Measurements from ENCODE around the gene BCDIN3D. TPM values are rescaled to one million over a fixed set of nuclear protein-coding genes. Genes with fewer than 3 reads are reported as not detected.

BCDIN3D gene
- total RNA-seq, 1 donor from 2014 or later: 5.4 TPM

- H3K27me3 ChIP-seq (ENCODE audit: control insufficient read depth, insufficient read depth, low read length): no peaks in the 10 kb centered on the region
- H3K4me3 ChIP-seq (ENCODE audit: low read depth, low read length): no peak overlapping the region
- no peaks in the 10 kb centered on the region for H3K36me3 ChIP-seq (ENCODE audit: control insufficient read depth, insufficient read depth, low read length)
- DNase-seq (ENCODE audit: low read depth): no peak
- TF ChIP-seq, protein P1, sequence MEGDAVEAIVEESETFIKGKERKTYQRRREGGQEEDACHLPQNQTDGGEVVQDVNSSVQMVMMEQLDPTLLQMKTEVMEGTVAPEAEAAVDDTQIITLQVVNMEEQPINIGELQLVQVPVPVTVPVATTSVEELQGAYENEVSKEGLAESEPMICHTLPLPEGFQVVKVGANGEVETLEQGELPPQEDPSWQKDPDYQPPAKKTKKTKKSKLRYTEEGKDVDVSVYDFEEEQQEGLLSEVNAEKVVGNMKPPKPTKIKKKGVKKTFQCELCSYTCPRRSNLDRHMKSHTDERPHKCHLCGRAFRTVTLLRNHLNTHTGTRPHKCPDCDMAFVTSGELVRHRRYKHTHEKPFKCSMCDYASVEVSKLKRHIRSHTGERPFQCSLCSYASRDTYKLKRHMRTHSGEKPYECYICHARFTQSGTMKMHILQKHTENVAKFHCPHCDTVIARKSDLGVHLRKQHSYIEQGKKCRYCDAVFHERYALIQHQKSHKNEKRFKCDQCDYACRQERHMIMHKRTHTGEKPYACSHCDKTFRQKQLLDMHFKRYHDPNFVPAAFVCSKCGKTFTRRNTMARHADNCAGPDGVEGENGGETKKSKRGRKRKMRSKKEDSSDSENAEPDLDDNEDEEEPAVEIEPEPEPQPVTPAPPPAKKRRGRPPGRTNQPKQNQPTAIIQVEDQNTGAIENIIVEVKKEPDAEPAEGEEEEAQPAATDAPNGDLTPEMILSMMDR (IDR thresholded peaks at IDR 0.05; ENCODE audit: insufficient read depth, low read length, poor library complexity, severe bottlenecking): peak; percentile 79
These were observed 3.8 kb downstream of the BCDIN3D start for GRCh38 chr12:49838973-49839633.

- Histone ChIP-seq H3K36me3 (ENCODE audit: control insufficient read depth, insufficient read depth, low read length) (no peaks in the 10 kb centered on the region), H3K27me3 (ENCODE audit: control insufficient read depth, insufficient read depth, low read length) (no peaks in the 10 kb centered on the region), H3K4me3 (ENCODE audit: low read depth, low read length) (no peak overlapping the region)
- DNase-seq (ENCODE audit: low read depth): no peak
- TF ChIP-seq, protein P1 (IDR thresholded peaks at IDR 0.05; ENCODE audit: insufficient read depth, low read length, poor library complexity, severe bottlenecking): no peak
These were observed 10.0 kb downstream of the BCDIN3D start for GRCh38 chr12:49832836-49833421.

GRCh38 chr12:49831717-49832116 is 11.2 kb downstream of the BCDIN3D start:
- TF ChIP-seq, protein P1 (IDR thresholded peaks at IDR 0.05; ENCODE audit: insufficient read depth, low read length, poor library complexity, severe bottlenecking): no peak
- Histone ChIP-seq H3K4me3 (ENCODE audit: low read depth, low read length) (no peak overlapping the region), H3K27me3 (ENCODE audit: control insufficient read depth, insufficient read depth, low read length) (no peaks in the 10 kb centered on the region), H3K36me3 (ENCODE audit: control insufficient read depth, insufficient read depth, low read length) (no peaks in the 10 kb centered on the region)
- no peak for DNase-seq (ENCODE audit: low read depth)

DNA sequence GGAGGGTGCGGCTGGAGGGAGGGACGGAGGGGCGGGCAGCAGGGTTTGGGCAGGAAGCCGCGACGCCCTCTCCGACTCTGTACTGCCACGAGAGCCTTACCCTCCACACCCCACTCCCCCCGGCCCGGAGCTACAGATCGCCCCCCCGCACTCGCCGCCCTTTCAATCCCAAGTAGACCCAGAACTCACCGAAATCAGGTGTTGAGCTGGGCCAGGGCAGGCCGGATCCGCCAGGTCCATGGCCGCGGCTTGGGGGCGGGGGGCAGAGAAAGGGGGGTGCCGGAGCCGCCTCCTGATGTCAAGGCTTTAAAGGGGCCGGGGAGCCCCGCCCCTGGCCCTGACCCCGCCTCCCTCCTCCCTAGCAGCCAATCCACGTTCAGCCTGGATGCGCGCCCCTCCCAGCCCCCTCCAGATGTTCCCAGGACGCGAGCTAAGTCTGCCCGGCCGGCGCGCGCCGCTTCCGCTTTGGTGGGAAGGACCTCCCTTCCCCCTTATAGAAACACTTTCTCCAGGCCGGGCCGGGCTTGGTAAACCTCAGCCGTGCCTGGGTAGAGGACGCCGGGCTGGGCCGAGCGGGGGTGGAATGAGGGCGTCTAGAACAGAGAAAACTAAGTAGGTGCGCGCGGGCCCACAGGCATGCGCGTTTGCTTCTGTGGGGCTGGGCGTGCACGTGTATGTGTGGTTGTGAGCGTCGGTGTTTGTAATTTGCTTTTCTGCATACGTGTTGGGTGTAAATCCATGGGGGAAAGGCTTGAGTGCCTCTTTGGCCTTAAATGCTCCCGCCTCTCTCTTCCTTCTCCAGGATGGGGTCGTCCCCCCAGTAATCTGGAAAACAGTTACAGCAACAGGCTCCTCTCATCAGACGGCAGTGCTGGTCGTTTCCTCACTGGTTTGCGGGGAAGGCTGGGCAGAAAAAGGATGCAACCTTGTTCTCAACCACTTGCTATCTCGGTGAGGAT is 14.5 kb downstream of the BCDIN3D start, which contains the start of gene NCKAP5L:
Gene NCKAP5L, minus strand, starts transcription at position 281 of the 959 bp plus-strand sequence. CDS start 24,369 bp downstream, outside the sequence.
- TF ChIP-seq, protein P1 (IDR thresholded peaks at IDR 0.05; ENCODE audit: insufficient read depth, low read length, poor library complexity, severe bottlenecking): no peak
- Histone ChIP-seq H3K36me3 (ENCODE audit: control insufficient read depth, insufficient read depth, low read length) (no peaks in the 10 kb centered on the region), H3K27me3 (ENCODE audit: control insufficient read depth, insufficient read depth, low read length) (no peaks in the 10 kb centered on the region), H3K4me3 (ENCODE audit: low read depth, low read length) (peak within 1 kb of the TSS; percentile 90)
- DNase-seq (ENCODE audit: low read depth): peak; percentile 81

DNA sequence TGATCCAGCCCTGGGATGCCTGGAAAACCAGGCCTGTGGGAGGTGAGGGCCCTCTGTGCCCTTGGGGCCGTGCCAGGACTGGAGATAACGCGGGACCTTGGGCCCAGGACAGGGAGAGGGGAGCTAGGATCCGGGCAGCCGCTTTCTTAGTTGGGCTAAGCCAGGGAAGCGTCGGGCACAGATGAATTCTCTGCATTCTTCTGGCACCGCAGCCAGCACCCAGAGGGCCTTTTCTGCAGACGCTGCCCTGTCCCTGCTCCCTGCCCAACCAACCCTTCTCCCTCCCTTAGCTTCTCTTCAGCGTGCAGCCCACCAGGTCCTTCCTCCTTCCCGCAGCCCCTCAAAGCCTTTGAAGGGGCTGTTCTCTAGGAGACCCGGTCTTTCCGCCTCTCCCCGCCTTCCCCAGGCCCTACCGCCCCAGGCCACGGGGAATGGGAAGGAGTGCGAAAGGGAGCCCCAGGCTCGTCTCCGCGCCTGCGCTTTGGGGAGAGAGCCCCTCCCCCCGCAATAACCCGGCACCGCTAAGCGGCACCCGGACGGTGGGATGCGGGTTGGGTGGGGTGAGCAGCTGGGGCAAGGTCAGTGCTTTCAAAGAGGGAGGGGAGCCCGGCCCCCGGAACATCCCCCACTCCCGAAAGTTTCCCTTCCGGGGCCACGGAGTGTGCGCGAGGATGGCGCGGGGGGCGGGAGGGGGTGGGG is 15.4 kb downstream of the BCDIN3D start:
- Histone ChIP-seq H3K4me3 (ENCODE audit: low read depth, low read length) (peak overlapping the region; percentile 90), H3K36me3 (ENCODE audit: control insufficient read depth, insufficient read depth, low read length) (no peaks in the 10 kb centered on the region), H3K27me3 (ENCODE audit: control insufficient read depth, insufficient read depth, low read length) (no peaks in the 10 kb centered on the region)
- TF ChIP-seq, protein P1 (IDR thresholded peaks at IDR 0.05; ENCODE audit: insufficient read depth, low read length, poor library complexity, severe bottlenecking): no peak
- DNase-seq (ENCODE audit: low read depth): no peak
